Thyroid gland (tissue), 4 donors: Measurements from ENCODE around the gene CYP2U1. TPM values are rescaled to one million over a fixed set of nuclear protein-coding genes. Genes with fewer than 3 reads are reported as not detected.
"Not testable (repeated sequence)": the region's sequence is repeated elsewhere in the genome, so short reads cannot be mapped to it uniquely, and the experiment has no call there.

ENCODE experiments used
- DNase-seq, 2 donors: peaks; one replicate each; pipeline ENCODE4 v3.0.0-alpha.2; 2019
- H3K27ac ChIP-seq, 3 donors: fragments of 200-600 bp; sonication (generic); 1 replicate in 2 of 3; 2 replicates in 1 of 3; pipeline ENCODE4 v1.5.1; 2016 to 2019; ENCODE audit warnings: mild to moderate bottlenecking in 1 of 3, moderate library complexity in 1 of 3
- H3K27me3 ChIP-seq: fragments of 200-600 bp; sonication (generic); one replicate; pipeline ENCODE4 v1.5.1; 2019
- H3K36me3 ChIP-seq, 2 donors: fragments of 200-600 bp; sonication (generic); one replicate each; pipeline ENCODE4 v1.5.1; 2016 to 2019
- H3K4me1 ChIP-seq, 2 donors: fragments of 200-600 bp; sonication (generic); one replicate each; pipeline ENCODE4 v1.5.1; 2017 to 2019
- H3K4me3 ChIP-seq, 3 donors: fragments of 200-600 bp; sonication (generic); replicated peaks in 1 of 3; 1 replicate in 2 of 3; 2 replicates in 1 of 3; pipeline ENCODE4 v1.5.1; 2016; ENCODE audit warnings: mild to moderate bottlenecking in 1 of 3
- H3K9me3 ChIP-seq: fragments of 200-600 bp; sonication (generic); one replicate; pipeline ENCODE4 v1.5.1; 2017
- CTCF ChIP-seq, 6 experiments: fragments of 200-600 bp in 3 of 6; fragments of 450-650 bp in 3 of 6; sonication (generic) in 3 of 6; IDR thresholded peaks; one replicate each; pipeline ENCODE4 v1.5.1; 2016 to 2019; ENCODE audit warnings: antibody characterized with exemption in 6 of 6, mild to moderate bottlenecking in 2 of 6, inconsistent platforms in 1 of 6, moderate library complexity in 1 of 6
- POLR2A ChIP-seq, 2 donors: fragments of 450-650 bp; IDR thresholded peaks; one replicate each; pipeline ENCODE4 v1.6.1; 2017; ENCODE audit warnings: antibody characterized with exemption in 2 of 2, mild to moderate bottlenecking in 2 of 2, moderate library complexity in 1 of 2
- WGBS, 2 donors: methylation state at CpG; one replicate each; pipeline ENCODE4 v1.1.5; 2017; 5-methylcytosine and 5-hydroxymethylcytosine counted together
- intact Hi-C: fragments of 100-400 bp; cut with DNase I; formaldehyde crosslinking; loops from one replicate; pipeline ENCODE4 v1.15.1; 2023
- total RNA-seq, 4 donors: library from RNA; depleted of rRNA; stranded (reverse); fragments of >200 nt; gene quantifications; one replicate each; pipeline ENCODE4 v1.2.3, GENCODE V29; 2016

Gene CYP2U1
- total RNA-seq, 4 donors from 2014 or later = 7.0 to 13.4 (median 8.7) TPM

GRCh38 chr4:107956011-107956410 is 24.7 kb downstream of the CYP2U1 start:
- DNase-seq = no peak
- Histone ChIP-seq H3K4me3 (no peak overlapping the region), H3K9me3 (no peaks in the 10 kb centered on the region), H3K27ac (no peak overlapping the region), H3K4me1 (no peaks in the 10 kb centered on the region), H3K27me3 (no peaks in the 10 kb centered on the region), H3K36me3 (no peaks in the 10 kb centered on the region)
- TF ChIP-seq CTCF (IDR thresholded peaks at IDR 0.05) = no peak
- TF ChIP-seq POLR2A (IDR thresholded peaks at IDR 0.05) = no peak
- intact Hi-C loops = no loop called here
- 87 to 93% methylated on average over 1 of the region's 1 CpG for WGBS, 2 donors

GRCh38 chr4:107966903-107967302 is 35.6 kb downstream of the CYP2U1 start:
- no peak for DNase-seq
- H3K4me3 ChIP-seq = no peak overlapping the region
- no peaks in the 10 kb centered on the region for H3K4me1 ChIP-seq
- no peak overlapping the region for H3K27ac ChIP-seq
- 71 to 75% methylated on average over 4 of the region's 4 CpGs for WGBS, 2 donors
- no peaks in the 10 kb centered on the region for H3K36me3 ChIP-seq
- H3K9me3 ChIP-seq = no peaks in the 10 kb centered on the region
- intact Hi-C loops = no loop called here
- TF ChIP-seq POLR2A (IDR thresholded peaks at IDR 0.05) (no peak), CTCF (IDR thresholded peaks at IDR 0.05) (no peak)
- no peaks in the 10 kb centered on the region for H3K27me3 ChIP-seq

- intact Hi-C loops, H3K9me3 ChIP-seq, H3K27me3 ChIP-seq, H3K27ac ChIP-seq, H3K4me1 ChIP-seq, H3K36me3 ChIP-seq, H3K4me3 ChIP-seq, DNase-seq: not testable (repeated sequence)
Observed at GRCh38 chr4:107967519-107967918, 36.2 kb downstream of the CYP2U1 start.

DNA sequence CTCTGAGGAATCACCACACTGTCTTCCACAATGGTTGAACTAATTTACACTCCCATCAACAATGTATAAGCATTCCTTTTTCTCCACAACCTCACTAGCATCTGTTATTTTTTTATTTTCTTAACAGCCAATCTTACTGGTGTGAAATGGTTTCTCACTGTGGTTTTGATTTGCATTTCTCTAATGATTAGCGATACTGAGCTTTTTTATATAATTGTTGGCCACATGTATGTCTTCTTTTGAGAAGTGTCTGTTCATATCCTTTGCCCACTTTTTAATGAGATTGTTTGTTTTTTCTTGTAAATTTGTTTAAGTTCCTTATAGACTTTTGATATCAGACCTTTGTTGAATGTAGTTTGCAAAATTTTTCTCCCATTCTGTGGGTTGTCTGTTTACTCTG is 36.6 kb downstream of the CYP2U1 start:
- H3K27me3 ChIP-seq, H3K9me3 ChIP-seq, H3K27ac ChIP-seq, H3K4me1 ChIP-seq, H3K36me3 ChIP-seq, intact Hi-C loops, DNase-seq, H3K4me3 ChIP-seq: not testable (repeated sequence)
- 90 to 97% methylated on average over 1 of the region's 1 CpG for WGBS, 2 donors

- TF ChIP-seq CTCF (IDR thresholded peaks at IDR 0.05) = no peak
- TF ChIP-seq POLR2A (IDR thresholded peaks at IDR 0.05) = no peak
- H3K27me3 ChIP-seq = no peaks in the 10 kb centered on the region
- no peak overlapping the region for H3K27ac ChIP-seq
- no peak for DNase-seq
- no peaks in the 10 kb centered on the region for H3K4me1 ChIP-seq
- no peak overlapping the region for H3K4me3 ChIP-seq
- no peaks in the 10 kb centered on the region for H3K36me3 ChIP-seq
- WGBS, 2 donors = 91 to 93% methylated on average over 12 of the region's 12 CpGs
- intact Hi-C loops = no loop called here
- H3K9me3 ChIP-seq = no peaks in the 10 kb centered on the region
Observed at GRCh38 chr4:107970063-107970798, 38.9 kb downstream of the CYP2U1 start.

DNA sequence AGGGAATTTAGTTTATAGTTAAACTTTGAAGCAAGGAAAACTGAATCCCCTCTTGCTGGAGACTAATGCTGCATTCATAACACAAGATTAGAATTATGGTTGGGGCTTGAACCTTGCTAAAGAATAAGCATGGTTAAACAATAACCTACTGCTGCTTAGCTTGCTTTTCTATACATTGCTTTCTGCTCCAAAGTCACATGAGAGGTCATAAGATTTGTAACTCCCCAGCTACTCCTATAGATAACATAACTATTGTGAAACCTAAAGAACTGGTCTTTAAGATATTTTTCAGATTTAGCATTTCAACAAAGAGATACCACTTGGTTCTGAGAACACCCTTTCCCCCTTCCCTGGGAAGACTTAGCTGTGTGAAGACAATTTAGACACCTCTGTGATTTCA is 41.3 kb downstream of the CYP2U1 start:
- Histone ChIP-seq H3K4me1 (no peaks in the 10 kb centered on the region), H3K27ac (no peak overlapping the region), H3K4me3 (no peak overlapping the region), H3K9me3 (no peaks in the 10 kb centered on the region), H3K36me3 (no peaks in the 10 kb centered on the region), H3K27me3 (no peaks in the 10 kb centered on the region)
- no peak for DNase-seq
- TF ChIP-seq CTCF (IDR thresholded peaks at IDR 0.05) = no peak
- TF ChIP-seq POLR2A (IDR thresholded peaks at IDR 0.05) = no peak
- intact Hi-C loops = no loop called here
